ENCODE results near the gene NBEAL2.

Gene NBEAL2

GRCh38 chr3:46992231-46992630 is 12.8 kb downstream of the NBEAL2 start:
- no peak for TF ChIP-seq CTCF (IDR thresholded peaks at IDR 0.05)

DNA sequence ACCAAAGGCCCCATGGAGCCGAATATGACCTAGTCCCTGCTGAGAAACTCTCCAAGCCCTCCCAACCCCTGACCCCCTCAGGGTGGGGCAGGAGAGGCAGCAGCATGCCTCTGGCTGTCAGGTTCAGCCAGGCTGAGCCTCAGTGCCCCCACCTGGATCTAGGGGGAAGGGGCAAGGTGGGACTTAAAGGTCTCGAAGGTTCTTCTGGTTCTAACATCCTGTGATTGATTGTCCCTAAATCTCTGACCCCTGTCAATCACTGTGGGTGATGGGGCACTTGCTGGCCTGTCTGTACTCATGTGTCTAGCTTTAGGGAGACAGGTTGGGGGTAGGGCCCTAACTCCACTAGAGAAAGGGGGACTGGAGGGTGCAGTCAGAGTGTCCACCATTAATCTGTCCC is 13.8 kb downstream of the NBEAL2 start:
- no peak for TF ChIP-seq CTCF (IDR thresholded peaks at IDR 0.05)

DNA sequence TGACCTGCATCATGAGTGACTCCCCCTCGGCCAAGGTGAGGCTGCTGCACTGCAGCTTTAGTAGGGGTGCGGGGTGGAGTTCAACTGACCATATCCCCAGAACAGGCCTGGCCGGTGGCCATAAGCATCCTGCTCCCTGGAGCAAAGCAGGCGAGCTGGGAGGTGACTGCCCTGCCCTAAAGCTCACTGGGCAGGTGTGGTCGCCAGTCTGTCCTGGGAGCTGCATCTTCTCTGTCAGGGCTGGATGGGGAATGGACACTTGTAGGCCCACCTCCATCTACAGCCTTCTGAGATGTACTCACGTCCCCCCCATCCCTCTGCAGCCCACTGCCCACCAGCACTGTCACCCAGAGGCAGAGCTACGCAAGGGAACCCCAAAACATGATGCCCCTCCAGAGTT is 14.5 kb downstream of the NBEAL2 start:
- no peak for TF ChIP-seq CTCF (IDR thresholded peaks at IDR 0.05)

GRCh38 chr3:46994801-46995731 is 15.6 kb downstream of the NBEAL2 start:
- TF ChIP-seq CTCF (IDR thresholded peaks at IDR 0.05) = no peak

DNA sequence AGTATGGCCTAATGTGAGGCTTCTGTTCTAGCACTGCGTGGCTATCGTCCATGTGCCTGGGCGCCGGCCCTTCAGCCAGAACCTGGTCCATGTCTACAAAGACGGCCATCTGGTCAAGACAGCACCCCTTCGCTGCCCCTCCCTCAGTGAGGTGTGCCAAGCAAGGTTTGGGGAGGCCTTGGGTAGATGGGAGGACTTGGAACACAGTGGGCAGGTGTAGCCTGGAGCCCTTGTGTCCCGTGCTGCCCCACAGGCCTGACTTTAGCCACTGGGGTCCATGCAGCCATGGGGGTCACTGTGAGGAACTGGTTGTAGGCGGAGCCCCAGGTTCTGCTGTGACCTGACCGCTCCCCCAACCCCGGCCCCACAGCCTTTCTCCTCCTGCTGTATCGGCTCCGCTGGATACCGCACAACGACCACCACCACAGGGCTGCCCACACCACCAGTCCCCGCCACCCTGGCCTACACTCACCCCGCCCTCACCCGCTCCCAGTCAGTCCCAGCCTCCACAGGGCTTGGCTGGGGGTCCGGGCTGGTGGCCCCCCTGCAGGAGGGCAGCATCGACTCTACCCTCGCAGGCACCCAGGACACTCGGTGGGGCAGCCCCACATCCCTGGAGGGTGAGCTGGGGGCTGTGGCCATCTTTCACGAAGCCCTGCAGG is 16.6 kb downstream of the NBEAL2 start:
- TF ChIP-seq CTCF (IDR thresholded peaks at IDR 0.05) = no peak

- no peak for TF ChIP-seq CTCF (IDR thresholded peaks at IDR 0.05)
Measured at GRCh38 chr3:46996689-46997452, 17.4 kb downstream of the NBEAL2 start.

DNA sequence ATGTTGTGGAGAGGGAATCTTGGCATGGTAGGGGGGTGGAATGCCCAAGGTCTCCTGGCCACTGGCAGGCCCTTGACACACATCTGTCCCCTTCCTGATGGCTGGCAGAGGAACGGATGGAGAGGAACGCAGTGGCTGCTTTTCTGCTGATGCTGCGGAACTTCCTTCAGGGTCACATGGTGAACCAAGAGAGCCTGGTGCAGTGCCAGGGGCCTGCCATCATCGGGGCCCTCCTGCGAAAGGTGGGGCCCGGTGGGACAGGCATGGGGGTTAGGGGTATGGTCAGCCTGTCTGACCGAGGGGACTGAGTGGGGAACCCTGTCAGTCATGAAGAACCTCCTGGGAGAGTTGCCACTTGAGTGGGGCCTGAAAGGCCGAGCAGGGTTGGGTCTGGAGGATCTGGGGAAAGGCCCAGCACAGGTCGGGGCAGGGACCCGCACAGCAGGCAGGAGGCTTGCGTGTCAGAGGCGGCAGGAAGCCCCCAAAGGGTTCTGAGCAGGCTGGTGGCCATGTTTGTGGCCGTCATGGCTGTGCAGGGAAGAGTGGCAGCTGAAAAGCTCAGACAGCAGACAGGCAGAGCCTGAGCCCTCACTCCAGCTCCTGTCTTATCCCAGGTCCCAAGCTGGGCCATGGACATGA is 18.1 kb downstream of the NBEAL2 start:
- TF ChIP-seq CTCF (IDR thresholded peaks at IDR 0.05) = no peak

Data from LNCAP (cell line).